Measurements from ENCODE around the gene ABCB6.
A peak's percentile ranks its signal among the peaks of the same experiment; 100 is the strongest.

ABCB6 gene

DNA sequence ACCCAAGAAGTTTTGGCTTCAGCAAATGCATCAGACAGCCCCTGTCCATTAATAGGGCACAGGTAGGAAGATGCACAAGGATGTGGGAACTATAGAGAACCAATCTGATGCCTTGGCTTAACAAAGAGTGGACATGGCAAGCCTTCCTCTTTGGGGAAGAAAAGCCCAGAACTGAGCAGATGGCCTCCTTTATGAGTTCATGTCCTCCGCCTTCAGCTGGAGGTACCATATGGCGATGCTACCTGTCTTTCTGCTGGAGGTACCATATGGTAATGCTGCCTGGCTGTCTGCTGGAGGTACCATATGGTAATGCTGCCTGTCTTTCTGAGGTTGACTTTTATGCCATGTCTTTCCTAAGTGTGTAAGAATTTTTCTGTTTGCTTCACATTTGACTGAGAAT, 34.6 kb downstream of the ABCB6 start:
- DNase-seq (ENCODE audit: low read depth in 3 of 3): no peak

DNA sequence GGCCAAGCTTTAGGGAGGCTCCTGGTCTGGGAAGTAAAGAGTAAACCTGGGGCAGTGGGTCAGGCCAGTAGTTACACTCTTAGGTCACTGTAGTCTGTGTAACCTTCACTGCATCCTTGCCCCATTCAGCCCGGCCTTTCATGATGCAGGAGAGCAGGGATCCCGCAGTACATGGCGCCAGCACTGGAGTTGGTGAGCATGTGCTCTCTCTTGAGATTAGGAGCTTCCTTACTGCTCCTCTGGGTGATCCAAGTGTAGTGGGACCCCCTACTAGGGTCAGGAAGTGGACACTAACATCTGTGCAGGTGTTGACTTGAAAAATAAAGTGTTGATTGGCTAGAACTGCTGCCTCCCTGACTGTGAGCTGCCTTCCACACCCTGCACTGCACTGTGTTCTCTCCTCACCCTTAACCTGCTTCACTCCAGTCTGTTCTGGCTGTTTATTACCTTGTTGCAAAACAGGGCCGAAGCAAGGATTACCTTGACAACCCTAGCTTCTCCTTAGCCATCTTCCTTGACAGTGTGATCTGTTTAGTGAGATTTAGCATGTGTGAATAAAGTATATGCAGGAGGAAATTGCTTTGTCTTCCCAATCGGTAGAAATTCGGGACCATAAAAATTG, 35.5 kb downstream of the ABCB6 start:
- no peak for DNase-seq (ENCODE audit: low read depth in 3 of 3)

DNA sequence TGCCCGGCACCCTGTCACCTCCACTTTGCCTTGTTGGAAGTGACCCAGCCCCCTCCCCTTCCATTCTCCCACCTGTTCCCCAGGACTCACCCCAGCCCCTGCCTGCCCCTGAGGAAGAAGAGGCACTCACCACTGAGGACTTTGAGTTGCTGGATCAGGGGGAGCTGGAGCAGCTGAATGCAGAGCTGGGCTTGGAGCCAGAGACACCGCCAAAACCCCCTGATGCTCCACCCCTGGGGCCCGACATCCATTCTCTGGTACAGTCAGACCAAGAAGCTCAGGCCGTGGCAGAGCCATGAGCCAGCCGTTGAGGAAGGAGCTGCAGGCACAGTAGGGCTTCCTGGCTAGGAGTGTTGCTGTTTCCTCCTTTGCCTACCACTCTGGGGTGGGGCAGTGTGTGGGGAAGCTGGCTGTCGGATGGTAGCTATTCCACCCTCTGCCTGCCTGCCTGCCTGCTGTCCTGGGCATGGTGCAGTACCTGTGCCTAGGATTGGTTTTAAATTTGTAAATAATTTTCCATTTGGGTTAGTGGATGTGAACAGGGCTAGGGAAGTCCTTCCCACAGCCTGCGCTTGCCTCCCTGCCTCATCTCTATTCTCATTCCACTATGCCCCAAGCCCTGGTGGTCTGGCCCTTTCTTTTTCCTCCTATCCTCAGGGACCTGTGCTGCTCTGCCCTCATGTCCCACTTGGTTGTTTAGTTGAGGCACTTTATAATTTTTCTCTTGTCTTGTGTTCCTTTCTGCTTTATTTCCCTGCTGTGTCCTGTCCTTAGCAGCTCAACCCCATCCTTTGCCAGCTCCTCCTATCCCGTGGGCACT, 36.2 kb downstream of the ABCB6 start:
- DNase-seq (ENCODE audit: low read depth in 3 of 3): no peak

DNA sequence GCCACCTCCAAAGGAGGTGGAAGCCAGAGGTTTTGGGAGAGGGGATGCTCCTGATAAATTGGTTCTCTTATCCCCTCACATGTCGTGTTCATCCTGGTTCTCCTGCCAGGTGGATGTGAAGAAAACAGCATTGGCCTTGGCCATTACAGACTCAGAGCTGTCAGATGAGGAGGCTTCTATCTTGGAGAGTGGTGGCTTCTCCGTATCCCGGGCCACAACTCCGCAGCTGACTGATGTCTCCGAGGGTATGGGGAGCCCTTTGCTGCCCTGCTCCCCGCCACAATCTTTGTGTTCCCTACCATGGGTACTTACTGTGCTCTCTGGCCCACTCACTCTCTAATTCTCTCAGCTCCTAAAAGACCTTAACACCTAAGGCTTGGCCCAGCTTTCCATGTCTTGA, 37.2 kb downstream of the ABCB6 start:
- no peak for DNase-seq (ENCODE audit: low read depth in 3 of 3)

DNA sequence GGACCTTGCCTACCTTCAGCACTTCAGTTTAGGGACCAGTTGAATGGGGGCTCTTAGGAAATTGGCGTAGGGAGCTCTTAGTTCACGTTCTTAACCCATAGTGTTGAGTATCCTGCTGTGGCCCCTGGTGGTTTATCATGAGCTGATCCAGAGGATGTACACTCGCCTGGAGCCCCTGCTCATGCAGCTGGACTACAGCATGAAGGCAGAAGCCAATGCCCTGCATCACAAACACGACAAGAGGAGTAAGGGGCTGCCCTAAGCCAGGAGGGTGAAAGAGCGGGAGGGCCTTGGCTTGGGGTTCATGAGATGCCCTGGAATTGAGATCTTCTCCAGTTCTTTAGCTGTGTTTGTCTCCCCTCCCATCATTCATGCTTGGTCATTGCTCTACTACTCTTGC, 37.8 kb downstream of the ABCB6 start:
- no peak for DNase-seq (ENCODE audit: low read depth in 3 of 3)

DNA sequence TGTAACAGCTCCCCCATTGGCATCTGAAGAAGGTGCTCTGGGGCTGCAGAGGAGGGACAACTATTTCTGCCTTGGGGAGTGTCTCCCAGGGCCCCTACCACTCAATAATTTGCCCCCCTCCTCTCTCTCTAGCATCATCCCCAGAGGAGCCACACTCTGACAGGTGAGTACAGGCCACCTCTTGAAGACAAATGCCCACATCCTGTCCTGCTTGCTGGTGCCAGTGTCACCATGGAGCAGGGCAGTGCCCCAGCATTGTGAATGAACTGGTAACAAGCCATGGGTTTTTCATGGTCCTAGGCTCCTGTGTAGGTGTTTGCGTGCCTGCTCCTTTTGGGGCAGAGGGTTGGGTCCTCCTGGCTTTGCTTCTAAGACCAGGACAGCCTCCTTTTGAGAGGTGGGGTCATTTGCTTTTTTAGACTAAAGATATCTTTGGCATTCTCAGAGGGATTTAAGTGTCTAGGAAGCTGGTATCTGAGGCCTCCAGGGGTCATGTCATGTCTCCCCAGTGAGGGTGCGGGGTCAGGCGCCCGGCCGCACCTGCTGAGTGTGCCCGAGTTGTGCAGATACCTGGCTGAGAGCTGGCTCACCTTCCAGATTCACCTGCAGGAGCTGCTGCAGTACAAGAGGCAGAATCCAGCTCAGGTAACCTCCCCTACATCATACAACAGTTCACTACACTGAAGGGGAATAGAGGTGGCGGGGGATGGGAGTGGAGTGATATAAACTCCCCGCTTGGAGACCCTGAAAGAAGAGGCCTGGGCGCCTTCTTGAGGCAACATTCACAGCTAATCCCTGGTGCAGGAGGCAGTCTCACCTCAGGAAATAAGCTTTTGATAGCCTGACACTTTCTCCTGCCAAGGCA, 38.9 kb downstream of the ABCB6 start:
- DNase-seq (ENCODE audit: low read depth in 3 of 3): no peak

DNA sequence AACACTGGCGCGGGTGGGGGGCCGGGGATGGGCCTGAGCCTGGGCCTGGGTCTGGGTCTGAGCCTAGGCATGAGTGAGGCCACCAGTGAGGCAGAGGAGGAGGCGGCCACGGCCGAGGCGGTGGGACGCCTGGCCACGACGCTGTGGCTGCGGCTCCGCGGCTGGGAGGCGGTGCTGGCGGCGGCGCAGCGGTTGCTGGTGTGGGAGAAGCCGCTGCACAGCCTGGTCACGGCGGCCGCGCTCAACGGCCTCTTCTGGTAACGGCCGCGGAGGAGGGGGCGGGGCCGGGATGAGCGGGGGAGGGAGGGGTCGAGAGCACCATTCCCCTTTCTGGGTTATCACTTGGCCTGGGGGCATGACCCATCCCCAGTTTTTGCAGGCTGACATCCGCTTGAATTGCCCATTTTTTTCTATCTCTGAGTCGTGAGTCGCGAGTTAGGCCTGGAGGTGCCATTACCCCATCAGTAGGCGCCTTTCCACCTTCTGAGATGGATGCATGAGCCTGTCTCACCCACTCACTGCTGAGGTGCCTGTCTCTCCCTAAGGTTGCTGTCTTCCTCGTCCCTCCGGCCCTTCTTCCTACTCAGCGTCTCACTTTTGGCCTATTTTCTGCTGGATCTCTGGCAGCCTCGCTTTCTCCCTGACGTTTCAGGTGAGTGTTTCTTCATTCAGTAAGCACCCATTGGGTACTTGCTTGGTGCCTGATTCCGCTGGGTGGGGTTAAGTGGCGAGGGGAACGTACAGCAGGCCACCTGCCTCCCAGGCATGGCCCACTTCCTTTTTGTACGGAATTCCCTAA, 40.2 kb downstream of the ABCB6 start:
- DNase-seq (ENCODE audit: low read depth in 3 of 3): peak in 1 of 3 experiments; percentile 10

DNA sequence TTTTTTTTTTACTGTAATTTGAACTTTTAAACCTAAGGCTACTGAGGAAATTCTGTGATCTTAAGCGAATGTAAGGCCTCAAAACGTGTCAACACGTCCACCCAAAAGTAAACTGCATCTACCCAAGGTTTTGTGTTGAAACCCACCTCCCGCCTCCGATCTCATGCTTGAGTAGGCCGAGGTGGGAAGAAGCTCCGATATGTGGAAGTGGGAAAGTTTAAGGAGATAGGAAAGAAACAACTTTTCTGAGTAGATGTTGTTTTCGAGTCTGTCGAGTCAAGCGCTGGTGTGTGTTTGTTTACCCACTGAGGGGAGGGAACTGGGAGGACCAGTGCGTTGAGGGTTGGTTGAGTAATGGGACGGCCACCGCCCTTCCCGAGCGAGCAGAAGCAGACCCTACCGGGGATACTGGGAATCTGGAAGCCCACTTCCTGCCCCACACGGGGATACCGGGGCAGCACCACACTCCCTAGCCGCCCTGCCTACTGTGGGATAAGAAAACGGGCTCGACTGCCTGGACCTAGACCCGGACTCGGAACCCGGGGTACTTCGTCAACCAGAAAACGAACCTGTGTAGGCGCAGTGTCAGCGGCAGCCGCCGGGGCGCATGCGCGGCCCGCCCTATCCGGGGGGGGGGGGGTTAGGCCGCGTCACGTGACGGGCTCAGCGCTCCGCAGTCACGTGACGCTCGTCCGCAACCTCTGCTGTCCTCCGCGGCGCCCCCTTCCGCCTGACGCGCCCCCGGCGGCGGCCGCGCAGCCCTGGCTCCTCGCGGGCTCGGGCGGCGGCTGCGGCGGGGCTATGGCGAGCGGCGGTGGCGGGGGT, 41.0 kb downstream of the ABCB6 start, which contains the start of gene RETREG2:
RETREG2 (plus strand) TSS at position 724 of the 825 bp plus-strand sequence; CDS start at position 802, 78 bp downstream.
- DNase-seq (ENCODE audit: low read depth in 3 of 3): peak; percentile 53 to 66 (median 63)

DNA sequence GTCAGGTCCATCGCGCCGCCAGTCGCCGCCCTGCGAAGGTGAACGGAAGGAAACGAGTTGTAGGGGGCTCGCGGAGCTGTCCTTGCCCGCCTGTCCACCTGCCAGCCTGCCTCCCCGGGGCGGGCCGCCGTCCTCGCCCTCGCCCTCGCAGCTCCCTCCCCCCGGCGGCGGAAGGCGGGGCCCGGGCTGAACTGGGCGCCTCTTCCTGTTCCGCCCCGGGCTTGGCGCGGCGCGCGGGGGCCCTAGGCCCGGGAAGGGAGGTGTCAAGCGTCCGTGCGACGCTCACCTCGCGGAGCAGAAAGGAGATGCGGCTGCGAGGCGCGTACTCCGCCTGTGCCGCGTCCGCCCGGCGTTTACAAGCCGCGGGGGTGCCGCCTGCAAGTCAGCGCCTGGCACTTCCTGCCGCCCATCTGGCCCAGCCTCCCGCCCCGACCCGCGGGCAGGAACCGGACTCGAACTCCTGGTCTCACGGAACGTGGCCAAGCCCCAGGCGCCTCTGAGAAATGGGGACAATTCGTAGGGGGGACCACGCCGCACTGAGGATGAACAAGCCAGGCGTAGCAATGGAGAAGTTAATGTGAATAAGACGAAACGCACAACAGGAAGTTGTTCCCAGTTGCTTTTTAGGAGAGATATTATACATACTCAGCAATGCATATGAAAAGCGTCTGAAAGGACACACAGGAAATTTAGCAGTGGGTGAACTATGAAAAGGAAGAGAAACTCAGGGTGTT, 41.8 kb downstream of the ABCB6 start, which contains the start of gene CNPPD1:
CNPPD1 (minus strand) TSS at position 108 of the 734 bp plus-strand sequence; CDS start at position 11, 97 bp downstream.
- DNase-seq (ENCODE audit: low read depth in 3 of 3): peak; percentile 71 to 83 (median 71)

DNA sequence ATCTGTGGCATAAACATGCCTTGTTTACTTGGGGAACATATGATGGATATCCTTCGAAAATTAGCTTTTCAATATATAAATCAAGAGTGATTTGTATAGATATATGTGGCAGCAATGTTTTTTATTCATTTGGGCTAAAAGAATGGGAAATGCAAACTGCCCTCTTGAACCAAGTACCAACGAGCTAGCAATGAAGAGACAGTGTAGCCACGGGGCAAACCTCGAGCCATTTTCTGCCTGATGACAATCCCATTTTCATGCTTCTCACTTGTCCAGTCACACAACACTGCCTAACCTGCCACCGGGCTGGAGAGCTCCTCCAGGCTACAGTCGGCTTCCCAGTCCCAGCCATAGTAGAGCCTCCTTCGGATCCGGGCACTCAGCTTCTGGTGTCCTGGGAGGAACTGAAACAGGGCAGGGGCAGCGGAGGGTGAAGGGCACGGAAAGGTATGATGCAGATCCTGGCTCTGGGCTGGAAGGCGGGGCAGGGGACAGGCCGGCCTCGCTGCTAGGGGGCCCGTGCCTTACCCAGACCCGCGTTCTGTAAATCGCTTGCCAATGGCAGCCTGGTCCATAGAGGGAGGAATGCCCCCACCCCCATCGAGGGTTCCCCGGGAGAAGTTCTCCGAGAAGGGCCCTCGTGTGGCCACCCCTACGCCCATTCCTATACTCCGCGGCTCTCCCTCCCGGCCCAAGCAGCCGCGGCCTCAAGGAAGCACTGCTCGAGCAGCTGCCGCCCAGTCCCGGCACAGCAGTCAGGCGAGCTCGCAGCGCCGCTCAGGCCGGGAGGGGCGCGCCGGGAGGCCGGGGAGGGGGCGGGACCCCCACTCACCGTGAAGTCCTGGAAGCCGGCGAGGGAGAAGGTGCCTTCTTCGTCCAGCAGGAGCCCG, 42.6 kb downstream of the ABCB6 start:
- no peak for DNase-seq (ENCODE audit: low read depth in 3 of 3)

DNA sequence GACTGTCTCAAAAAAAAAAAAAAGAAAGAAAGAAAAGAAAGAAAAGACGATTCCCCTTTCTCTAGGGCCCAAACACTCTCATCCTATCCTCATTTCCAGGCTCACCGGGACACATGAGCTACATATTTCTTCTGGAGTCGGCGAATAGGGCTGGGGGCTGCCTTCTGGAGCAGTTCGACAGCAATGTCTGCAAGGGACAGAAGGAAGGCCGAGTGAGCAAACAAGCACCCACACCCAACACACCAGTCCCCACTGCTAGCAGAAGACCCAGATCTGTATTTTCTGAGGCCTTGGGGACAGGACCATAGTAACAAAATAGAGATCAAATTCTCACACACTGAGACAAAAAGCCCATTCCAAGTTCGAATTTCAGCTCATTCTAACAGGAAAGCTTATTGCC, 43.3 kb downstream of the ABCB6 start:
- no peak for DNase-seq (ENCODE audit: low read depth in 3 of 3)

DNA sequence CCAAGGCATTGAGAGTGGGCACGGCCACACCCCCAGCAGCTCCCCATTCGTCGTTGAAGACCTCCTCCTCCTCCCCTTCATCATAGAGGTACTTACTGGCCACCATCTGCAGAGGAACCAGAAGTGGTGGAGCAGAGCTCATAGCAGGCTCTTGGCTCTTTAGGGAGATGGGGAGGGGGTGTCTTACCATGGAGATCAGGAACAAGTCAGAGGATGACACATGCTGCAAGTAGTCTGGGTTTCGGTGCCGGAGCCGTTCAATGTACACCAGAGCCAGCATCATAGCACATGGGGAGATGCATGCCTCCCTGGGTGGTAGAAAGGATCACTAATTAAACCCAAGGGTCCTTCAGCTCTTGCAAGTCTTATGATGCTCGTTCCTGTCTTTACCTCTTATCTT, 44.0 kb downstream of the ABCB6 start:
- no peak for DNase-seq (ENCODE audit: low read depth in 3 of 3)

DNA sequence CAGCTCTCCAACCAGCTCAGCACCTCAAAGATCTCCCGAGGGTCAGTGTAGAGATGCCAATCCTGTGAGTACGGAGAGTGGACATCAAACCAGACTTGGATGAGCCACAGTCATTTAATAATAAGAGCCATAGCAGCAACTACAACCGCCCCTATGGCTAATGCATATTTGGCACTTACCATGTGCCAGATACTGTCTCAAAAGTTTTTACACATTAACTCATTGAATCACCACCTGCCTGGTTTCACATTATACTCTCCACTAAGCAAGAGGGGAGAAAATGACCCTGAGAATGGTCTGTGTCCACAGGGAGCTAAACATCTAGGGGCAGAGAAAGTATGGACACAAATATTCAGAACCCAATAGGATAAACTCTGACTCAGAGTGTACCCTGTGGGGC, 44.6 kb downstream of the ABCB6 start:
- DNase-seq (ENCODE audit: low read depth in 3 of 3): no peak

DNA sequence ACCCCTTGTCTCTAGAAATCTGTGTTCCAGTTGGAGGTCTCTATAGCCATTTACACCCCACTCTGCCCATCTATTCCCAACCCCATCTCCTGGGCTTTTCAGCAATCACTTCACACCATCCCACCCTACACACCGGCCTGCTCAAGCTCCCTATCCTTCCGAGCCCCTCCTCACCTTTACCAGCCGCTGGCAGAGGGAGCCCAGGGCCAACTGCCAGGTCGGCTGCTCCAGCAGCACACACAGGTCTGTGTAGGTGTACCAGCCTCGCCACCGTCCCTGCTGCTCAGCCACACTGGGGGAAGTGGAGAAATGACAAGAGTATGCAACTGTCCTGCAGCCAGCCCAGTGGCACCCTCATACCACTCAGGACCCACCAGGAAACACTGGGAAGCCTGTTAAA, 45.6 kb downstream of the ABCB6 start:
- DNase-seq (ENCODE audit: low read depth in 3 of 3): no peak

DNA sequence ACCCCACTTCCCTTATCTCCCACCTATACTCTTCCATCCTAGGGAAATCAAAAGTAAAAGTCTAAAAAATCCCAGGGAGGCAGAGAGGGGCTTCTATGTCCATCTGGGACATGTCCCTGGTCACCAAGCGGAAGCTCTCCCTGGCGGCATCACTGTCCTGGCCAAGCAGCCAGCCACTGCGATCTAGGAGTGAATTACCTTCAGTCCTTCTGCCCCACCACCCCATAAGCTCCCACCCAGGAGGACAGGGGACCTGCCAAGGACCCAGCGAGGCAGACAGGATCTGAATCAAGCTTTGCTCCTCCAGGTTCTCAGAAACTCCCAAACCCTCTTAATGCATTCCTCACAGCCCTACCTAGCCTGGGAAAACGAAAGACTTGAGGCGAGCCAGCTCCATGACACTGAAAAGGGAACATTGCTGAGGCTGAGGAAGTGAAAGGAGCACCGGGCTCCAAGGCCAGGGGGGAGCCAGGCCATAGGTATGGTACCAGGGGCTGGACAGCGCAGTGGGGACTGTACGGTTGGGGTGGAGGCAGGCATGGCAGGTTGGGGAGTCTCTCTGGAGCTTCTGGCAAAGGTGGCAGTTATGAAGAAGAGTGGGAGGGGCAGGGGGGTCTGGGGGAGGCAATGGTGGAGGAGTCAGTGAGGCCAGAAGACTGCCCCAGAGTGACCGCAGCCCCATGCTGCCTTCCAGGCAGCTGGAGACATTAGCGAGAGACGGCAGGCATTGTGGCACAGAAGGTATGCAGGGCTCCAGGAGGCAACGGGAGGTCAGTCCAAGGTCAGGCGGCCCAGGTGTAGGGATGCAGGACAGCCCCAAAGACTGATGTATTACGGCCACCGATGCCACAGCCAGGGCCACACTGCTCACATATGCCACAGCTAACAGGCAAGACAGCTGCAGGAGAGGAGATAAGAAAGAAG, 46.3 kb downstream of the ABCB6 start:
- DNase-seq (ENCODE audit: low read depth in 3 of 3): no peak

DNA sequence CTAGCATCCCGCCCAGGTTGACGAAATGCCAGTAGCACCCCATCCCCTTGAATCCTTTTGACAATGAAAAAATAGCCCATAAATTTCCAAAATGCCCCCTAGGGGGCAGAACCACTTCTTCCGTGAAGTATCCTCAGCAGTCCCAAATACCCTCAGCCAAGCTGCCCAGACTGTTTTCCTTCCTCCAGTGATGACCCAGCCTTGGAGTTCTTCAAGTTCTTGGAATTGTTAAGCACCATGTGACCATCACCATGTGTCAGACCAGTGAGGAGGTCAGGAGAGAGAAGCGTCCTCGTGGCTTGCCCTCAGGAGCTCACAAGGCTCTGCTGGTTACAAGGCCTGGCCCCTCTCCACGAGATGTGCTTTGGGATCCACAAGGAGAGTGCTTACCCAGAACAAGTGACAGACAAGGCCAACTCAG, 47.5 kb downstream of the ABCB6 start:
- DNase-seq (ENCODE audit: low read depth in 3 of 3): peak in 1 of 3 experiments; percentile 12

DNA sequence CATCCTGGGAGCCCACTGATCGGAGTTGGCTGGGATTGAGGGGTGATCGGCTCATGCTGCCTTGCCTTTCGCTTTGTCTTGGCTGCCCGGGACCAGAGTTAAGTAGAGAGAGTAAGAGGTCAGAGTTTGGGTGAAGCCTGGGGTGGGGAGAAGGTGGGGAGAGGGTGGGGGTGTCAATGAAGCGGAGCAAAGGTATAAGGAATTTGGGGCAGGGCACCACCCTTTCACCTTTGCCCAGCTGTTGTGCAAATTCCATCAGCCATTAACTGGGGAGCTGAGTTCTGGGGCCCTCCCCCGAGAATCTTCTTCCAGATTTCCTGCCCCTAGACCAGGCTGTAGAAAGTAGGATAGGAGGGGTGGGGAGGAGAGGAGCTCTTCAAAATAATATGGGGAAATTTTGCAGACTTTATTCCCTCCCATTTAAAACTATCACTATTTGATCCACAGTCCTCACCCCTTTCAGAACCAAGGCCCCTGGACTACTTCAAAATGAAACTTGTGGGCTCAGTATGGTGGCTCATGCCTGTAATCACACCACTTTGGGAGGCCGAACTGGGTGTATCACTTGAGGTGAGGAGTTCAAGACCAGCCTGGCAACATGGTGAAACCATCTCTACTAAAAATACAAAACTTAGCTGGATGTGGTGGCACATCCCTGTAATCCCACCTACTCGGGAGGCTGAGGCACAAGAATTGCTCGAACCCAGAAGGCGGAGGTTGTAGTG, 48.7 kb downstream of the ABCB6 start, which contains the start of gene SLC23A3:
SLC23A3 (minus strand) TSS at position 100 of the 725 bp plus-strand sequence; CDS start at position 55, 45 bp downstream.
- no peak for DNase-seq (ENCODE audit: low read depth in 3 of 3)
